ENCODE results near the gene ATP6V0D1.

ATP6V0D1 gene

GRCh38 chr16:67447508-67448076, 33.4 kb downstream of the ATP6V0D1 start:
- TF ChIP-seq, protein P1, sequence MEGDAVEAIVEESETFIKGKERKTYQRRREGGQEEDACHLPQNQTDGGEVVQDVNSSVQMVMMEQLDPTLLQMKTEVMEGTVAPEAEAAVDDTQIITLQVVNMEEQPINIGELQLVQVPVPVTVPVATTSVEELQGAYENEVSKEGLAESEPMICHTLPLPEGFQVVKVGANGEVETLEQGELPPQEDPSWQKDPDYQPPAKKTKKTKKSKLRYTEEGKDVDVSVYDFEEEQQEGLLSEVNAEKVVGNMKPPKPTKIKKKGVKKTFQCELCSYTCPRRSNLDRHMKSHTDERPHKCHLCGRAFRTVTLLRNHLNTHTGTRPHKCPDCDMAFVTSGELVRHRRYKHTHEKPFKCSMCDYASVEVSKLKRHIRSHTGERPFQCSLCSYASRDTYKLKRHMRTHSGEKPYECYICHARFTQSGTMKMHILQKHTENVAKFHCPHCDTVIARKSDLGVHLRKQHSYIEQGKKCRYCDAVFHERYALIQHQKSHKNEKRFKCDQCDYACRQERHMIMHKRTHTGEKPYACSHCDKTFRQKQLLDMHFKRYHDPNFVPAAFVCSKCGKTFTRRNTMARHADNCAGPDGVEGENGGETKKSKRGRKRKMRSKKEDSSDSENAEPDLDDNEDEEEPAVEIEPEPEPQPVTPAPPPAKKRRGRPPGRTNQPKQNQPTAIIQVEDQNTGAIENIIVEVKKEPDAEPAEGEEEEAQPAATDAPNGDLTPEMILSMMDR (IDR thresholded peaks at IDR 0.05; ENCODE audit: unreplicated experiment in 3 of 3): peak; percentile 17 to 41 (median 20)
- no peaks in the 10 kb centered on the region for H3K9me3 Mint-ChIP-seq
- H3K4me1 Mint-ChIP-seq: peaks cover 72% of the 10 kb centered on the region
- H3K27me3 Mint-ChIP-seq (ENCODE audit: low read depth): peaks cover 4% of the 10 kb centered on the region
- H3K36me3 Mint-ChIP-seq (ENCODE audit: low read depth): peaks cover 20% of the 10 kb centered on the region
- peak overlapping the region; percentile 95 to 99 (median 98) for H3K27ac Mint-ChIP-seq
- H3K4me3 Mint-ChIP-seq: peak overlapping the region; percentile 20 to 42 (median 27)

- Mint-ChIP-seq H3K4me1 (peaks cover 73% of the 10 kb centered on the region), H3K36me3 (ENCODE audit: low read depth) (peaks cover 20% of the 10 kb centered on the region), H3K9me3 (no peaks in the 10 kb centered on the region), H3K27ac (peak overlapping the region; percentile 95 to 99 (median 98)), H3K27me3 (ENCODE audit: low read depth) (peaks cover 4% of the 10 kb centered on the region), H3K4me3 (peak overlapping the region; percentile 20 to 70 (median 67))
- TF ChIP-seq, protein P1 (IDR thresholded peaks at IDR 0.05; ENCODE audit: unreplicated experiment in 3 of 3): no peak
Observed at GRCh38 chr16:67446968-67447507, 33.9 kb downstream of the ATP6V0D1 start.

GRCh38 chr16:67445913-67446907, 34.7 kb downstream of the ATP6V0D1 start:
- peak overlapping the region; percentile 13 to 70 (median 67) for H3K4me3 Mint-ChIP-seq
- peaks cover 22% of the 10 kb centered on the region for H3K36me3 Mint-ChIP-seq (ENCODE audit: low read depth)
- TF ChIP-seq, protein P1 (IDR thresholded peaks at IDR 0.05; ENCODE audit: unreplicated experiment in 3 of 3): peak in 1 of 3 experiments; percentile 3
- peak overlapping the region; percentile 95 to 99 (median 98) for H3K27ac Mint-ChIP-seq
- H3K4me1 Mint-ChIP-seq: peaks cover 76% of the 10 kb centered on the region
- no peaks in the 10 kb centered on the region for H3K9me3 Mint-ChIP-seq
- H3K27me3 Mint-ChIP-seq (ENCODE audit: low read depth): peaks cover 1% of the 10 kb centered on the region

GRCh38 chr16:67445441-67445912, 35.5 kb downstream of the ATP6V0D1 start:
- Mint-ChIP-seq H3K27me3 (ENCODE audit: low read depth) (no peaks in the 10 kb centered on the region), H3K4me1 (peaks cover 74% of the 10 kb centered on the region), H3K4me3 (no peak overlapping the region), H3K27ac (peak overlapping the region; percentile 95 to 99 (median 98)), H3K9me3 (no peaks in the 10 kb centered on the region), H3K36me3 (ENCODE audit: low read depth) (peaks cover 21% of the 10 kb centered on the region)
- TF ChIP-seq, protein P1 (IDR thresholded peaks at IDR 0.05; ENCODE audit: unreplicated experiment in 3 of 3): peak in 2 of 3 experiments; percentile 7 to 11

DNA sequence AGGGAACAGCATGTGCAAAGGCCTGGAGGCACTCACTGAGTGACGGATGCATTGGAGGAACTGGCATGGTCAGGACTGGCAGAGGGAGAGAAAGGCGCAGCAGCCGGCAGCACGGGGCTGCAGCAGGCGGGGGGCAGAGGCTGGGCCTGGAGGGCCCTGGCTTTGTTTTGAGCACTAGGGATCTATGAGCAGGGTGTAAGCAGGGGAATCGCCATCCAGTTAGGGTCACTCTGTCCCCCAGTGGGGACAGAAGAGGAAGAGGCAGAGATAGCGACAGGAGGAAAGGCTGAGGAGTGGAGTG, 35.9 kb downstream of the ATP6V0D1 start:
- Mint-ChIP-seq H3K36me3 (ENCODE audit: low read depth) (peaks cover 21% of the 10 kb centered on the region), H3K27me3 (ENCODE audit: low read depth) (no peaks in the 10 kb centered on the region), H3K27ac (peak overlapping the region; percentile 95 to 99 (median 98)), H3K4me1 (peaks cover 72% of the 10 kb centered on the region), H3K9me3 (no peaks in the 10 kb centered on the region), H3K4me3 (no peak overlapping the region)
- TF ChIP-seq, protein P1 (IDR thresholded peaks at IDR 0.05; ENCODE audit: unreplicated experiment in 3 of 3): no peak
